HG02938 (cell line): Measurements from ENCODE around the gene RFNG.
"Not testable (repeated sequence)": the region's sequence is repeated elsewhere in the genome, so short reads cannot be mapped to it uniquely, and the experiment has no call there.

Experiments used
- ATAC-seq: cut with Tn5 transposase; IDR thresholded peaks from one replicate; pipeline ENCODE4 v1.9.1; 2021; ENCODE audit warnings: mild to moderate bottlenecking, moderate library complexity; ENCODE audit not compliant: unreplicated experiment

The RFNG gene

GRCh38 chr17:82046903-82047302 lies 4.7 kb downstream of the RFNG start:
- ATAC-seq = no peak

GRCh38 chr17:82045936-82046484 lies 5.6 kb downstream of the RFNG start:
- no peak for ATAC-seq

- no peak for ATAC-seq
Observed at GRCh38 chr17:82043507-82043906, 8.1 kb downstream of the RFNG start.

GRCh38 chr17:82042649-82043048 lies 9.0 kb downstream of the RFNG start:
- ATAC-seq = no peak

- ATAC-seq = no peak
Observed at GRCh38 chr17:82041144-82041814, 10.3 kb downstream of the RFNG start.

- no peak for ATAC-seq
Observed at GRCh38 chr17:82039695-82040299, 11.8 kb downstream of the RFNG start.

GRCh38 chr17:82038796-82039409 lies 12.7 kb downstream of the RFNG start:
- not testable (repeated sequence) for ATAC-seq

- ATAC-seq = no peak
Observed at GRCh38 chr17:82037889-82038195, 13.8 kb downstream of the RFNG start.

GRCh38 chr17:82037092-82037888 lies 14.3 kb downstream of the RFNG start, which contains the start of gene DCXR:
DCXR (minus strand) TSS chr17:82037697; CDS start chr17:82037682, 15 bp downstream.
- ATAC-seq = peak; percentile 89

GRCh38 chr17:82036634-82037091 lies 14.9 kb downstream of the RFNG start:
- peak; percentile 8 for ATAC-seq

- no peak for ATAC-seq
Observed at GRCh38 chr17:82035956-82036633, 15.5 kb downstream of the RFNG start.

- ATAC-seq = no peak
Observed at GRCh38 chr17:82035488-82035887, 16.1 kb downstream of the RFNG start.

GRCh38 chr17:82034371-82035011 lies 17.1 kb downstream of the RFNG start:
- ATAC-seq = no peak

- ATAC-seq = no peak
Observed at GRCh38 chr17:82033359-82034085, 18.1 kb downstream of the RFNG start.

- no peak for ATAC-seq
Observed at GRCh38 chr17:82031885-82032627, 19.6 kb downstream of the RFNG start.

- no peak for ATAC-seq
Observed at GRCh38 chr17:82031303-82031884, 20.2 kb downstream of the RFNG start, which contains the start of gene RAC3. RAC3 (plus strand) TSS chr17:82031678; CDS start chr17:82031762, 84 bp downstream.

- ATAC-seq = no peak
Observed at GRCh38 chr17:82030470-82031302, 20.9 kb downstream of the RFNG start.
